ENCODE data around the gene AFF1.
"Not testable (repeated sequence)": the region's sequence is repeated elsewhere in the genome, so short reads cannot be mapped to it uniquely, and the experiment has no call there.

Gene AFF1

DNA sequence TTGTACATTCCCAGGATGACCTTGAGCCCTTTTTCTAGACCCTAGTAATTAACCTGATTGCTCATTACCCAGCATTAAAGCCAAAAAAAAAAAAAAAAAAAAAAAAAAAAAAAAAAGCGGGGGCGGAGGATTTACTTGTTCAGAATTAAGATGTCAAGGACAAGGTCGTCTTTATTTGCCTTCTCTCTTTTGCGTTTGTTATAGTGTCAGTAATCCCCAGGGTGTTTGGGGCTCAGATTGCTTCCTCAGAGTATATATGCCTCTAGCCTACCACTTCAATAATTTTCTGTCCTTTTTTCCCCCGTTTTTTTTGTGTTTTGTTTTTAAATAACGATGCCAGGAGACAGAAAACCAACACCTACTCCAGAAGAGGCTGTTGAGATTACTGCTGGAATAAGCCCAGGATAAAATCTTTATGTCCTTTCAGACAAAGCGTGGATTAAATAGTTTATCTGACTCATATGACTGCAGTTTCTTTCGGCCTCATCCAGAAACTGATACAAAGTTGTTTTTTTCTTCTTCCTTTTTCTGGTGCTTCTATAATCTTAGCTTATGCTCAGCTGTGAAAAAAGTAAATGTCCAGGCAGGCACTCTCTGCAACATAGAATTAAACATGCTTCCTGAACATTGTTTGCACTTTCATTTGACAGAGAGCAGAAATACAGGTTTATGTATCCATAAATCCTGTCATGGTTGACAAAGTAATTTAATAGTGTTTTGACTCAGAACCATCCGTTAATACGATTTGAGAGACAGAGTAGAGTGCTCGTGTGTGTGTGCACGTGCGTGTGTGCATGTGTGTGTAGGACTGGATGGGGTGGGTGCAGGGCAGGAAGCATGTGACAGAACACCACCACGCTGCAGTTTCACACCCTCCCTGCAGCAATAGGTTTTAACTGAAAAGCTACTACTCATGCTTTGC is 138.6 kb downstream of the AFF1 start:
- peak; percentile 36 for DNase-seq (ENCODE audit: low read depth, low spot score)
- peak overlapping the region; percentile 34 for H3K27ac ChIP-seq

DNA sequence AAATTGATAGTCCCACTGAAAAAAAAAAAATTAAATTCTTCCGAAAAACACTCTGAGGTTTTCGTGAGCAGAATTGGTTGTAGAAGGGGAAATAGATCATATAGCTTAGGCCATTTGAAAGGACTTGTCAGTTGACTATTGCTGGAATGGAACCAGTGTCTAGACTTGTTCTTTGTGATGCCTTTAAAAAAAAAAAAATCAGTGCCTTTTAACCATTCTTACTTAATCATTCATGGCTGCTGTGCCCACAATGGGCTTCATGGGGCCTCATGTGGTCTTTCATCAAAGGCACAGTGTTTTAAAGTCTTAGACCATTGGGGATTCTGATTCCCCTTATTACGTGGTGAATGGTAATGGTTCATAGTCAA is 139.3 kb downstream of the AFF1 start:
- no peak for DNase-seq (ENCODE audit: low read depth, low spot score)
- peak overlapping the region; percentile 34 for H3K27ac ChIP-seq

DNA sequence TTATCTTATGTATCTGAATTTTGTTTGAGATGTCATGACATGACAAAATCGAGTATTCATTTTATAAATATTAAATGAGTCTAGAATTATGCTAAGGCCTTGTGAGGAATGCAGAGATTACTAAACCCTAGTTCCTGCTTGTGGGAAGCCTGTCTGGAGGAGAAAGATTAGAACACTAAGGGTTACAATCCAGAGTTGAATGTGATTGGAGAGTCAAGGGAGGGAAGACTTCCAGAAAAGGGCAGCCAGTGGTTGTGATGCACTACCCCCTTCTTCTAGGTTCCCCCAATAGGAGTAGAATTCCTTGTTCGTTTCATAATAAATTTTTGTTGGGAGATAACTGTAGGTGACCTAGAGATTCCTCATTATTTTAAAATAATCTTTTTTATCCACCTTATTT is 141.1 kb downstream of the AFF1 start:
- no peak for DNase-seq (ENCODE audit: low read depth, low spot score)
- H3K27ac ChIP-seq, result no peak overlapping the region

DNA sequence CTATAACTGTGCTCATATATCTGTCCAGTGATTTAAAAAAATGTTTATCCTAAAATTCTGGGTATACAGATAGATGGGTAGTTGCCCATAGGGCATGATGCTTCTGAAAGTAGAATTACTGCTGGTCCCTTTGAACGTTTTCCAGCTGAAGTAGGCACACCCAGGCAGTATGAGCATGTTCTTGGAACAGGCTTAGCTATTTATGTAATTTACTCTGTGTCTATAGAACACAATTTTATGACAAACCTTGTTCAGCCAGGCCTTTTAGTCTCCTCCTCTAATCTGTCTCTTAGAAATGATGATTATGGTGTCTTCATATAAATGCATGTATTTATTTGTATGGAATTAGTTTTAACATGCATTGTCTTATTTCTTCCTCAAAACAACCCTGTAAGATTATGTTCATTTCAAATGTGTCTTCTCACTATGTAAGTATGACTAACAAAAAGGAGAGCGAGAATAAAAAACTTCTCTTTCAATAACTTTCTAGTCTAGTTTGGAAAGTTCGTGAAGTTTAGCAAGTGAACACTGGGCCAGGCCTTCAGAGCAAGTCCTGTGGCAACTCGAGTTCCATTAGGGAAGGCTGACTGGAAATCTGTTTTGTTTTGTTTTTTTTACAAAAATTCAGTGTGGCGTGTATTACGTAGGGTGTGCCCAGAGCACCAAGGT is 142.0 kb downstream of the AFF1 start:
- no peak overlapping the region for H3K27ac ChIP-seq
- no peak for DNase-seq (ENCODE audit: low read depth, low spot score)

DNA sequence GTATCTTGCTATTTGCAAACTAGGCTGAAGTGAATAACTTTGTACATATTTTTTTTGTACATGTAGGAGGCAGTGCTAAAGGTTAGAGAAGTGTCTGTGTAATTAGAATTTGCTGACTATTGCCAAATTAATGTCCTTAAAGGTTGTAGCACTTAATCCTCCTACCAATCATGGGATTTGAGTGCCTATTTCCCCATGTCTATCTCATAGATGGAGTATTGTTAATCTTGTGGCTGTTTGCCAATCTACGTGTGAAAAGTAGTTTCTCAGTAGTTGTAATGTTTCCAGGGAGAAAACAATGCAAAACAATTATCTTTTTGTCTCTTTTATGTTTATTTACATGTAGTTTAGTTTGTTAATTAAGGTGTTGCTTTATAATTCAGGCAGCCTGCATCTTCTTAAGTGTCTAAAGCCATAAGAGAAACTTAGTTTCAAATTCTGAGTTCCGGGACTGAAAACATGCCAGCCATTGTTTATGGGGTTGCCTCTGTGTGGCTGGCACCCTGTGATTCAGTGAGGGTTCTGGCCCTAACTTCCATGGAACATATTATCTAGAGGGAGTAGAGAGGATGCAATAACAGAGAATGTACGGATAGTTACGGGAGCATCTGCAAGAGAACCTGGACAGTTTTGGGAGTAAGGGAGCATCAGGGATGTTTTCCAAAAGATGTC is 143.2 kb downstream of the AFF1 start:
- peak overlapping the region; percentile 53 for H3K27ac ChIP-seq
- no peak for DNase-seq (ENCODE audit: low read depth, low spot score)

DNA sequence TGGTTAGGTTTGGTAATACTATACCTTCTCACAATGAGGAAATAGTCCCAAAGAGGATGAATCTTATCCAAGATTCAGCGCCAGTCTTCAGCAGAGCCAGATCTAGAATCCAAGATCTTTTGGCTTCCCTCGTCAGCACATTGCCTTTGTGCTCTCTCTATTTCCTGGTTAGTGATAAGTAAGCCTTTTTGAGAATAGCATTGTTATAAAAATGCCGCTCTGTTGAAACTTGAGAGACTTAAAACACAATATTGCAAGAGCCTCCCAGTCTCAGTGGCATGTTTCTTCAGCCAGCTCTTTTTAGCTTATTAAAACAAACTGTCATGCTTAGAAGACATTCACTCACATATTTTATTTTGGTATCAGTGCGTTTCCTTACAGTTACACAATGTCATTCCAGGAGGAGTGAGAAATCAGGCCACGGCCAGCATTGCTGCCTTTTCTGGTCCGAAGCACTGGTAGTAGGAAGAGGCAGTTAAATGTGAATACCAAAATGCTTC is 144.2 kb downstream of the AFF1 start:
- no peak for DNase-seq (ENCODE audit: low read depth, low spot score)
- peak overlapping the region; percentile 53 for H3K27ac ChIP-seq

DNA sequence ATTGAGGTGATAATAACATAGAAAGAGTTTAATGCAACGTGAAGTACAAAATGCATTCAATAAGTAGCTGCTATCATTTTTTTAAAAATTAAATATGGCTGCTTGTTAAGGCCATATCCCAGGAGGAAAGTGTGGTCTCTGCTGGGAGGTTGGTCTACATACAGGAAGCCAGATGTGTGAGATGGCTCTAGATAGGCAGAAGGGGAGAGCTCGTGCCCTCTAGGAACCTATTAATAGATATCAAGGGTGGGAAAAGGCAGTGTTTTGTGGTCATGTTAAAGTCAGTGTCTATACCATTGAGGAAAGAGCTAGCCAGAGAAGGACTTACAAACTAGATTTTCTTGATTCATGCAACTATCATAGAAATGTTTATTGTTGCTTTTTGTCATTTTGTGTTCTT is 145.2 kb downstream of the AFF1 start:
- no peak overlapping the region for H3K27ac ChIP-seq
- no peak for DNase-seq (ENCODE audit: low read depth, low spot score)

DNA sequence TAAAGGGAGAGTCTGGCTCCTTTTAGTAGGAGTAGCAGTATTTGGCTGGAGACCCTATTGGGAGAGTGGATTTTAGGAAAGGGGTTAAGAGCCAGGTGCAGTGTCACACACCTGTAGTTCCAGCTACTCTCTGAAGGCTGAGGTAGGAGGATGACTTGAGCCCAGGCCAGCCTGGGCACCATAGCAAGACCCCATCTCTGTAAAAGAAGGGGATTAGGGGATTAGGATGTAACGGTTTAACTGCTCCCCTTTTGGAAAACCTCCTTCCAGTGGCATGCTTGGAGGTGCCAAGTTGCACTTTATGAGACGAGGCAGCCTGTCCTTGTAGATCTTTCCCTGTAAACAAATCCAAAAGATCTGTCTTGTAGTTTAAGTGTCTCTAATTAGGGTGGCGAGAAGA is 145.7 kb downstream of the AFF1 start:
- no peak overlapping the region for H3K27ac ChIP-seq
- DNase-seq (ENCODE audit: low read depth, low spot score), result no peak

DNA sequence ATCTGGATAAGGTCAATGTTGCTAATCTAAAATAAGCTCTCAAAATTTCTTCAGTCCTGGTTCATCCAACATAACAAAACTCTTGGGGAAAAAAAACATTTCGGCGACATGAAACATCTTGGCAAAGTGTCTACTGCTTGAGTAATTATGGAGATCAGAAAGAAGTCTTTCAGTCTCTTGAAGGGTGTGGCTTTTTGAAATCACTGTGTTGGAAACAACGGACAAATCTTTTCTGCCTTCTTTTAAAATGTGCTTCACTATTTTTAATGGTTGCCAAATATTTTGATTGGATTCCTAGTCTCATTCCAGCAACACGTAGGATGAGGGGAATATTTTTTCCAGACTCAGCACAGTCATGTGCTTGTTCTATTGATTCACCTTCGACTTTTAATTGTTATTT is 147.0 kb downstream of the AFF1 start:
- DNase-seq (ENCODE audit: low read depth, low spot score), result no peak
- H3K27ac ChIP-seq, result no peak overlapping the region

DNA sequence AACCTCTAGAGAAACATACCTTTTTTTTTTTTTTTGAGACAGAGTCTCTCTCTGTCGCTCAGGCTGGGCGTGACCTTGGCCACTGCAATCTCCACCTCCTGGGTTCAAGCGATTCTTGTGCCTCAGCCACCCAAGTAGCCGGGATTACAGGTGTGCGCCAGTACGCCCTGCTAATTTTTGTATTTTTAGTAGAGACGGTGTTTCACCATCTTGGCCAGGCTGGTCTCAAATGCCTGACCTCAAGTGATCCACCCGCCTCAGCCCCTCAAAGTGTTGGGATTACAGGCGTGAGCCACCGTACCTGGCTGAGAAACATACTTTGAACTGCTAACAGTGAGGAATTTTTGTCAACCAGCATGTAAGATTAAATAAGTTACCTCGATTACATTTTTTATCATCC is 150.9 kb downstream of the AFF1 start:
- not testable (repeated sequence) for H3K27ac ChIP-seq; DNase-seq (ENCODE audit: low read depth, low spot score)

DNA sequence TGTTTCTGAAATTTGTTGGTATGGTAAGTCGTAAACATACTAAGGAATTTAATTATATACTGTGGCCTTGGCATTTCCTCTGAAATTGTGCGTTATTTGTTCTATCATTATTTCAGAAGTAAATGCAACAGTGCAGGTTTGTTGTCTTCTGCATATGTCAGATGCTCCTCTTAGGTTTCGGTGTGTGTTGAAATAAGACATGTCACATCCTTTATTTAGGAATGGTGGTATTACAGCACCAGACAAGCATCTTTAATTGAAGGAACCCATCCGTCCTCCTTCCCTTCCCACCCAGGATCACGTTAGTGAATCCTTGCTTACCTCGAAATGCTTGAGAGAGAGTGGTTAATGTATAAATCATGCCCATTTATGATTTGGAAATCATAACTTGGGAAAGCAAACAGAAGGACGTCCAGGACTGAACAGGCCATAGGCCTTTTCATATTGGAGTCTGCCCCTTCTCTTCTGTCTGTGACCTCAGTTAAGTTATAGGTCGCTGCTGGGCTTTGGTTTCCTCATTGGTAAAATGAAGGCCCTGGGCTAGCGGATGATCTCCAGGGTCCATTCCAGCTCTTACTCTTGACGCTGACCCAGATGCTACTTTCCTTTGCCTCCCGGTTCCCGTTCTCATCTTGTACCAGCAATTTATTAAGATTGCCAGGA is 151.5 kb downstream of the AFF1 start:
- no peak for DNase-seq (ENCODE audit: low read depth, low spot score)
- H3K27ac ChIP-seq, result no peak overlapping the region

DNA sequence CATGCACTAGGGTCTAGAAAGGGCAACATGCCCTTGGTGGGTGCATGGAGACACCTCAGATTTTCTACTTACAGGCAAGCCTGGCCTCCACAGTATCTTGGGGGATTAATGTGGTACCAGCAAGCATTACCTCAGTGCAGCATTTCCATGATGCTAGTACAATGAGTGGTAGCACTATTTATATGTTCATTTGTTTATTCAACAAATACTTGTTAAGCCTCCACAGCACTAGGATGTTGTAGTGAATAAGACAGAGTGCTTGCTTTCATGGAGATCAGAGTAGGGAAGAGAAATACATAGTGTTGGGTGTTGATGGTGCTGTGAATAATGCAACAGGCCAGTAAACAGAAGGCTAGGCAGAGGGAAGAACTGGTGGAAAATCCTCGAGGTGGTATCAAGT is 152.2 kb downstream of the AFF1 start:
- no peak for DNase-seq (ENCODE audit: low read depth, low spot score)
- H3K27ac ChIP-seq, result no peak overlapping the region

DNA sequence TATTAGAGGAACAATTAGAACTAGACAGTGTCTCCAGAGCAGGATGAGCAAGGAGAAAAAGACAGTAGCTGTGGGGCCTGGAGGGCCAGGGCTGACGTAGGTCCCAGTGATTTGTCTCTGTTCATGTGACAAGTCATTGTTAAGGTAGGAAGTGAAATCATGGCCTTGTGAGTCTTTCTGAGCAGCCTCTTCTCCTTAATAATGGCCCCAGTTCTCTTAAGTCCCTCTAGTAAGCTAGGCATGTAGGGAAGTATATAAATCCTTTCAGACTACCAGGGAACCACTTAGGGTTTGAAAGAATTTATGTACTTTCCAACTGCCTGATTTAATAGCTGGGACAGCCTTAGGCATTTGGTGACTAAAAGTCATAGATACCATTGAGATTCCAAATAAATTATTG is 152.6 kb downstream of the AFF1 start:
- DNase-seq (ENCODE audit: low read depth, low spot score), result no peak
- no peak overlapping the region for H3K27ac ChIP-seq

DNA sequence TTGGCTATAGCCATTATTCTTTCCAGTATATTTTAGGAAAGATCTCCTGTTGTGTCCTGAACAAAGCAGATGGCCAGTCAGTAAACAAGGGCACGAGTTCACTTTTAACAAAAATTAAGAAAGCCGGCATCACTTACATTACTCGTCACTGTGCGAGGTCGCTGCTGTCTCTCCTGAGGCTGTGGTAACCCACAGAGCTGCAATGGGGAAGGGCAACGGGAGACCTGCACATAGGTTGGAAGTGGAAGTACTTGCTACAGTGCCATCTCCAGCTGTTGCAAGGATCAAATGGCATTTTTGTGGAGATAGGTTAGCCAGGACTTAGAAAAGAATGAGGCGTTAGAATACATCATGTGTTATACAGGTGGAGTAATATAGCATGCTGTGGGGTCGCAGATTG is 153.4 kb downstream of the AFF1 start:
- no peak overlapping the region for H3K27ac ChIP-seq
- no peak for DNase-seq (ENCODE audit: low read depth, low spot score)

DNA sequence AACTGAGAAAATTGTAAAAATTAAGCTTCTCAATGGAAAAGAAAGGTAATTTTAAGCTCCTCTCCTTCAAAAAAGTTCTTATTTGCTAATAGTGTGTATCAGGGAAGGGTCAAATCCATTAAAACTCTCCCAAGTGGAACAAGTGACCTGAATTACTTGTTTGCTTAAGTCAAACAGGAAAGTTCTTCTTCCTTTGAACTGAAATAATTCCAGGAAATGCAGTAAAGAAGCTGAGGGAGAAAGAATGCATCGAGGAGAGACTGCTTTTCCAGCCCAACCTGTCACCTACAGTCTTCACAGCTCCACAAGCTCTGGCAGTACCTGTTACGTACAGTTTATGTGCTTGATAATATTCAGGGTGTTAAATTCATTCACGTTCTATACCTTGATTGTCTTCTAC is 154.6 kb downstream of the AFF1 start:
- no peak for DNase-seq (ENCODE audit: low read depth, low spot score)
- H3K27ac ChIP-seq, result peak overlapping the region; percentile 17

DNA sequence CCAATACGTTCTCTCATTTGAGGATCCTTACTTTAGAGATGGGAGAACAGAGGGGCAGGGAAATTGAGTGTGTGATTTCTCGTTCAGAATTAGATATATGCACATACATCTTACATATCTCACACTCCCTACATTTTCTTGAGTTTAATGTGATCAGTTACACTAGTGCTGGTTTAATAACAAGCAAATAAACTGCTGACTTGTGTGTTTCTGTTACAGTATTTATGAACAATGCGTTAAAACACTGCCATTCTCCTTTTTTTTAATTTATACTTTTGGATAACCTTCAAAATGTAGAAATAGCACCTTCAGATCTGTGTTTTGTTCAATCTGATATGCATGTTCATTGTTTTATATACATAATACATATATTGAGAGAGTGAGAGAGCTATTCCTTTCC is 155.5 kb downstream of the AFF1 start:
- DNase-seq (ENCODE audit: low read depth, low spot score), result no peak
- no peak overlapping the region for H3K27ac ChIP-seq

DNA sequence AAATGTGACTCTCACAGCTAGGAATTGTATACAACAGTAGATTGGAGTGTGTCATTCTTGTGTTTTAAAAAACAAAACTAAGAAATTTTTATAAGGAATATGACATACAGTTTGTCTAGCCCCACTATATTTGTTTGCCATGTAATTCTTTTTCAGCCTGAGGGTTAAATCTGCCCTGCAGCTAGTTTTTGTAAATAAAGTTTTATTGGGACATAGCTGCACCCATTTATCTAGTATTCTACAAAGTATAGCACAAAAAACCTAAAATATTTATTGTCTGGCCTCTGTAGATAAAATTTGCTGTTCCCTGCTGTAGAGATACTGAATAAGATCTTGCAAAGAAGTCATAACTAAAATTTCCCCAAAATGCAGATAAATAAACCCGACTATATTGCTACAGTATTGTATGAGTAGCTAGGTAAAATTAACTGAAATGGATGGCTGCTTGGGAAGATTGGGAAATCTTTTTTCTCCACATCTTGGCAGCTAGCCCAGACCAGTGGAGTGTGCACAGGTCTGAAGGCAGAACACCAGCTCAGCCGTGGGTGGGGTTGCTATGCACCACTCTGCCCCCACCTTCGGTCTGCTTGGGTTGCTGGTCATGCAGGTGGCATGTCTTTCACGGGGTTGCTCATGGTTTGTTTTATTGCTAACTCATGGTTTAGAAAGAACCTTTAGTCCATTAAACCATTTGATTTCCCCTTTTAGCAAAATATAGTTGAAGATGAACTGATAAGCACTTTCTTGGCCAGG is 157.8 kb downstream of the AFF1 start:
- H3K27ac ChIP-seq, result peak overlapping the region; percentile 99
- peak; percentile 98 for DNase-seq (ENCODE audit: low read depth, low spot score)

DNA sequence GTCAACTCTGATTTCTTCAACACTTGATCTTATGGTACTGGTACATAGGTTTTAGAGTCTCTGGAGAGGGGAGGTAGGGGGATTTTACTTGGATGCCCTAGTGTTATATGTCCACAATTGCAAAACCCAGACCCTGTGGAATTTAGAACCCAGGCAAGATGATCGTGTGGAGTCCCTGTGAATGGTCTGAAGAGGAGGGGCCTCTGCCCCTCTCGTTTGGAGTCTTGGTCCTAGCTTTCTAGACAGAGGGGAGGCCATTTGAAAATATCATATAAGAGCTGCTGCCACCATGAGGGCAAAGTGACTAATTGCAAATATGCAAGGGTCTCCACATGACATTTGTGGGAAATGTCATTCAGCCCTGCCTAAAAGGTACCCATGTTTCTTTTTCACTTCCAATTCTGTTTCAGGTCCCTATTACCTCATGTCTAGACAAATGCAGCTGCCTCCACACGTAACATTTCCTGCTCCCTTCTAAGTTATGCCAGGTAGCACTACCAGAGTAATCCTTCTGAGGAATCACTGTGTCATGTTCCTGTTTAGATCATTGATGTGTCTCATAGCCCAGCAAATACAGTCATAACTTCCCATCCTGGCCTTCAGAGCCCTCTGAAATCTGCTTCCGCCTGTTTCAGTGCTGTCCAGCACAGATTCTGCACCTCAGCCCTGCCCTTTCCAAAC is 158.8 kb downstream of the AFF1 start:
- H3K27ac ChIP-seq, result peak overlapping the region; percentile 99
- peak; percentile 94 for DNase-seq (ENCODE audit: low read depth, low spot score)

DNA sequence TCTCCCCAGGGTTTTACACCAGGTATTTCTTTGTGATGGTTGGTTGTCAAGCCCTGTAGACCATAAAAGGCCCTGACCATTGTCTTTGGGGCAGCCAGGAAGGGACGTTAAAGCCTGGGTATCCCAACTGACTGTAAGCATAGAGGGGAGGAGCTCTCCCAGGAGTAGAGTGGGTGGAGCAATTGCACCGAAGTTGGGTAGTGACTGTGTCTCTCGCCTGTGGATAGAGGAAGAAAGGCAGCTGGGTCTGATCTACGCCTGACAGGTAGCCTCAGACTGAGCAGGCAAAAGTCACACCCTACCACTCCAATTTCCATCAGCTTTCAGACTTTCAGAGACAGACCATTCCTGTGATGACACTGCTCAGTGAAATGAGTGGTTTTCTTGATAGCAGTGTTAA is 162.3 kb downstream of the AFF1 start:
- H3K27ac ChIP-seq, result no peak overlapping the region
- DNase-seq (ENCODE audit: low read depth, low spot score), result no peak
